Measurements from ENCODE around the gene ENPEP. TPM values are rescaled to one million over a fixed set of nuclear protein-coding genes. Genes with fewer than 3 reads are reported as not detected.

Gene ENPEP
- total RNA-seq, 1 donor from 2014 or later: 15.3 TPM

DNA sequence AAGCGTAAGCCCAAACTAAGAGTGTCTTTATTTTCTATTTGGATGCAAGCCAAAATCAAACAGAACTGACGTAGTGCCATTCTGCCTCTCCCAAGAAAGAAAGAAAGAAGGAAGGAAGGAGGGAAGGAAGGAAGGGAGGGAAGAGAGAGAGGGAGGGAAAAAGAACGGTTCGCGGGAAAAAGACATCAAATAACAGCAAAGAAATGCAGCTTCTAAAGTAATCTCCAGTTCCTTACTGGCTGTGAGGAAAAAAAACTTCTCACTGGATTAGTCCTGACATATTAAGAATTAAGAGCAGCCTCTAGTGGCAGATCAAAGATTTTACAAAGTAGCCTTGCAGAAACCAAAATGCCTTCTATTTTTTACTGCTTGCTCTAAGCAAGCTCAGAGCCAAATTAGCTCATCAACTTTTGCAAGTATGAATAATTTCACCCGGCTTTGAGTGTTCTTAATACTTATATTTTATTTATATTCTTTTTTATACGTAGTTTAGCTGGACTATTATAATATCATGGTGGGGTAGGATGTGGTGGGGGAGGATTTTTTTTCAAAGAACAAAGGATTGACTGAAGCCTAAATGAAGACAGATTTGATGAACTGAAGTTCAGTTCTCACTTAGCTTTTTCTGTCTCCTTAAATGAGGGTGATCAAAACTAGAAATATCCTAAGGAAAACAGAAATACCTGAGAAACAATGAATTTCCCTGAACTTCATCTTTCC, 110.3 kb downstream of the ENPEP start:
- Mint-ChIP-seq H3K4me1 (peaks cover 4% of the 10 kb centered on the region), H3K27me3 (ENCODE audit: low read depth) (no peaks in the 10 kb centered on the region), H3K27ac (no peak overlapping the region), H3K9me3 (peaks cover 3% of the 10 kb centered on the region), H3K4me3 (peak overlapping the region; percentile 33), H3K36me3 (peaks cover 3% of the 10 kb centered on the region)
- DNase-seq (ENCODE audit: low spot score in 2 of 2, unreplicated experiment in 2 of 2): no peak
- TF ChIP-seq CTCF (IDR thresholded peaks at IDR 0.05; ENCODE audit: unreplicated experiment): peak; percentile 39

DNA sequence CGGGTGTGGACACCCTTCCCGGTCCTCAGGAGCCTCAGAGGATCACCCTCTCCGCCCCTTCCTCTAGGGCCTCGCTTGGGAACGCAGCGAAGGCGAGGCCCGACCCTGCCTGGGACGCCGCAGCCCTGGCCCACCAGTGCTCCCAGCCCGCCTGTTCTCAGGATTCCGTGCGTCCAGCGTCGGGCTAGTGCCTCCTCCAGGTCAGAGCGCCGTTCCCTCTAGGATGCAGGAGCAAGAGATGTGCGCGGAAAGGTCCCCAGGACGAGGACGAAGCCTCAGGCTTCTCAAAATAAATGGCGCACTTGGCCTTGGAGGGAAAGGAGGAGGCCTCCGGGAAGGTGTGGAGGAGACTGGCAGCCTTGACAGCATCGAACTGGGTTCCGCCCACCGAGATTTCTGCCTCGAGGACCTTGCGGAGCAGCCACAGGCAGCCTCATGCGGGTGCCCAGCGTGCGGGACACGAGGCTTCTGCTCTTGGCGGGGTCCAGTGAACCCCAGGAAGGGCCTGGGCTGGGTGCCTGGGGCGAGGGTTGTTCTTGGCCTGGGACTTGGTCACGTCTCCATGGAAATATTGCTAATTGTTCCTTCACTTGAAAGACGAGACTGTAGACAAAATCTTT, 111.8 kb downstream of the ENPEP start:
- H3K9me3 Mint-ChIP-seq: no peaks in the 10 kb centered on the region
- no peaks in the 10 kb centered on the region for H3K36me3 Mint-ChIP-seq
- peaks cover 4% of the 10 kb centered on the region for H3K4me1 Mint-ChIP-seq
- DNase-seq (ENCODE audit: low spot score in 2 of 2, unreplicated experiment in 2 of 2): no peak
- no peak overlapping the region for H3K27ac Mint-ChIP-seq
- no peaks in the 10 kb centered on the region for H3K27me3 Mint-ChIP-seq (ENCODE audit: low read depth)
- no peak for TF ChIP-seq CTCF (IDR thresholded peaks at IDR 0.05; ENCODE audit: unreplicated experiment)
- no peak overlapping the region for H3K4me3 Mint-ChIP-seq

DNA sequence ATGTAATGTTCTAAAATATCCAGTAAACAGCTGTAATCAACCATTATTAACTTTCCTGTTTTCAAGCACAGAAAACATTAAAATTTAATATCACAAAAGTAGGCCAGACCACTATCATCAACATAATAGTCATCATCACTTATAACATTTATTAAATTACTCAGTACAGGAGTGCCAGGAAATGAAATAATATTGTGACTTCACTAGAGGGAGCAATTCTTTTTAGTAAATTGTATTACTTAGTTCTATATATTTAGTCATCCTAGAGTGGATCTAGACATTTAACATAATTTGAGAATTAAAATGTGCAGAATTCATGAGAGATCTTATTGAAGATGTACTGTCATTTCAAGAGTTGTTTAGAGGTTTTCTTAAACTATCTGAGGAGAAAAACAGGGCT, 113.3 kb downstream of the ENPEP start:
- Mint-ChIP-seq H3K27me3 (ENCODE audit: low read depth) (no peaks in the 10 kb centered on the region), H3K36me3 (no peaks in the 10 kb centered on the region), H3K27ac (no peak overlapping the region), H3K9me3 (no peaks in the 10 kb centered on the region), H3K4me3 (no peak overlapping the region), H3K4me1 (peaks cover 4% of the 10 kb centered on the region)
- no peak for TF ChIP-seq CTCF (IDR thresholded peaks at IDR 0.05; ENCODE audit: unreplicated experiment)
- DNase-seq (ENCODE audit: low spot score in 2 of 2, unreplicated experiment in 2 of 2): no peak

DNA sequence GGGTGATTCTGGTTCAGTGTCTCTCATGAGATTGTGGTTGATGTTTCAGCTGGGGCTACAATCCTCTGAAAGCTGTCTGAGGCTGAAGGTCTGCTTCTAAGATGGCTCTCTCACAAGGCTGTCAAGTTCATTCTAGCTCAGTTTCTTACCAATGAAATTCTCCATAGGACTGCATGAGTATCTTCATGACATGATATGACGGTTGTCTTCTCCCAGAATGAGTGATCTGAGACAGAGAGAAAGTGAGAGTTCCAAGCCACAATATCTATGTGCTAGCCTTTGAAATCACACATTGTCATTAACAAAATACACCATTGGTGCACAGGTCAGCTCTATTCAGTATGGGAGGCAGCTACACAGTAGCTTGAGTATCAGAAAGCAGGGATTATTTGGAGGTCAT, 119.6 kb downstream of the ENPEP start:
- Mint-ChIP-seq H3K9me3 (peaks cover 43% of the 10 kb centered on the region), H3K36me3 (peaks cover 27% of the 10 kb centered on the region), H3K27me3 (ENCODE audit: low read depth) (no peaks in the 10 kb centered on the region), H3K4me3 (no peak overlapping the region), H3K27ac (no peak overlapping the region), H3K4me1 (no peaks in the 10 kb centered on the region)
- no peak for TF ChIP-seq CTCF (IDR thresholded peaks at IDR 0.05; ENCODE audit: unreplicated experiment)
- DNase-seq (ENCODE audit: low spot score in 2 of 2, unreplicated experiment in 2 of 2): no peak

DNA sequence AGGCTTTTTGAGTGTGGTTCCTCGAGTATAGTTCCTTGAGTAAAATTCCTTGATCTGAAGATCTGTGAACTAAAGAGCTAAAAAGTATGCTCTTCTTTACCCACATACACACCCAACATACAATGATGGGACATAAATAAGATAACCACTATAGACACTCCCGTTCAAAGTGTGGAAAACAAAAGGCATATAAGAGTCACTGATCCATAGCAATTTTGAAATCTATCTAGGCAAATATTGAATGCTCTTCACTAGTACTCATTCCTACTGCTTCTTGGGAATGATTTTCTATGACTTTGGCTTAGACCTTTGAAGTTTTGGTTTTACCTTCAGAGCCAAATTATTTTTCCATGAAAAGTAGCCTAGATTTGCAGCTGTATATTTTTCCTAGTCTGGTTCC, 120.5 kb downstream of the ENPEP start:
- Mint-ChIP-seq H3K4me3 (no peak overlapping the region), H3K4me1 (no peaks in the 10 kb centered on the region), H3K27ac (no peak overlapping the region), H3K36me3 (peaks cover 27% of the 10 kb centered on the region), H3K27me3 (ENCODE audit: low read depth) (no peaks in the 10 kb centered on the region), H3K9me3 (peaks cover 43% of the 10 kb centered on the region)
- no peak for TF ChIP-seq CTCF (IDR thresholded peaks at IDR 0.05; ENCODE audit: unreplicated experiment)
- DNase-seq (ENCODE audit: low spot score in 2 of 2, unreplicated experiment in 2 of 2): no peak
